Measurements from ENCODE around the gene MED8. TPM values are rescaled to one million over a fixed set of nuclear protein-coding genes. Genes with fewer than 3 reads are reported as not detected.

MED8 gene
- total and polyA plus RNA-seq, 2 experiments from 2014 or later = 16.6 to 25.7 TPM

DNA sequence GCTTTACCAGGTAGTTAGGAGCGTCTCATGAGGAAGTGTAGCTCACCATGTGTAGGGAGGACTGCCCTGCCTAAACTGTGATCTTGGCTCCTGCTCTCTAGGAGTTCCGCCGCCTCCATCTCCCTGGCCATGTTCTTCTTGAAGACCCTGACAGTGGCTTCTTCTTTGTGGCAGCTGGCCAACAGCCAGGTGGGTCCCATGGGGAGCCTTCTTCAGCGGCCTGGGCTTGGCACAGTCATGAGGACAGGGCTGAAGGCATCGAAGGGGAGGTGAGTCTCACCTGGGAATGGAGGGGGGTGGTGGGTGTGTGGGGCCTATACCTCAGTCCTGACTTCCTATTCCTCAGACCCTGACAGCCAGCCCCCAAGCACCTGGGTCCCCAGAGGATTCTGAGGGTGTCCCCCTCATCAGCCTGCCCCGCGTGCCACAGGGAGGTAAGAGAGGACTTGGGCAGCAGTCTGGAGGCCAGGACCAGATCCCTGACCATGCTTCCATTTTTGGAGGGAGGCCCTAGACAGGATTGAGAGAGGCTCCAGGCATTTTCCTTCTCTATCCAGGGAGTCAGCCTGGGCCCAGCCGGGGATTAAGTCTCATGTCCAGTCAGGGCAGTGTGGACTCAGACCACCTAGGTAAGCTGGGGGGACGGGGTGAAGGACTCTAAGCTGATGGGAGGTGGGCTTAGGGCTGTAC, 42.7 kb upstream of the MED8 start:
- Mint-ChIP-seq H3K27me3 (ENCODE audit: insufficient read depth, low read depth, poor library complexity) (peaks cover 4% of the 10 kb centered on the region), H3K4me3 (no peak overlapping the region), H3K9me3 (no peaks in the 10 kb centered on the region), H3K4me1 (peaks cover 6% of the 10 kb centered on the region), H3K36me3 (ENCODE audit: low read depth) (peaks cover 35% of the 10 kb centered on the region), H3K27ac (no peak overlapping the region)
- H3K36me3 ChIP-seq (ENCODE audit: insufficient read depth) = no peaks in the 10 kb centered on the region
- no peaks in the 10 kb centered on the region for H3F3A ChIP-seq (replicated peaks; ENCODE audit: low read depth)
- DNase-seq (ENCODE audit: low spot score) (no peak), ATAC-seq (no peak)
- H3K27me3 ChIP-seq (ENCODE audit: insufficient read depth) = no peaks in the 10 kb centered on the region
- H3K4me2 ChIP-seq = no peak overlapping the region
- TF ChIP-seq POLR2AphosphoS5 (IDR thresholded peaks at IDR 0.05; ENCODE audit: low read depth) = no peak
- TF ChIP-seq ZNF114 (CRISPR knock-in tag; IDR thresholded peaks at IDR 0.05) = no peak
- TF ChIP-seq, protein P1, sequence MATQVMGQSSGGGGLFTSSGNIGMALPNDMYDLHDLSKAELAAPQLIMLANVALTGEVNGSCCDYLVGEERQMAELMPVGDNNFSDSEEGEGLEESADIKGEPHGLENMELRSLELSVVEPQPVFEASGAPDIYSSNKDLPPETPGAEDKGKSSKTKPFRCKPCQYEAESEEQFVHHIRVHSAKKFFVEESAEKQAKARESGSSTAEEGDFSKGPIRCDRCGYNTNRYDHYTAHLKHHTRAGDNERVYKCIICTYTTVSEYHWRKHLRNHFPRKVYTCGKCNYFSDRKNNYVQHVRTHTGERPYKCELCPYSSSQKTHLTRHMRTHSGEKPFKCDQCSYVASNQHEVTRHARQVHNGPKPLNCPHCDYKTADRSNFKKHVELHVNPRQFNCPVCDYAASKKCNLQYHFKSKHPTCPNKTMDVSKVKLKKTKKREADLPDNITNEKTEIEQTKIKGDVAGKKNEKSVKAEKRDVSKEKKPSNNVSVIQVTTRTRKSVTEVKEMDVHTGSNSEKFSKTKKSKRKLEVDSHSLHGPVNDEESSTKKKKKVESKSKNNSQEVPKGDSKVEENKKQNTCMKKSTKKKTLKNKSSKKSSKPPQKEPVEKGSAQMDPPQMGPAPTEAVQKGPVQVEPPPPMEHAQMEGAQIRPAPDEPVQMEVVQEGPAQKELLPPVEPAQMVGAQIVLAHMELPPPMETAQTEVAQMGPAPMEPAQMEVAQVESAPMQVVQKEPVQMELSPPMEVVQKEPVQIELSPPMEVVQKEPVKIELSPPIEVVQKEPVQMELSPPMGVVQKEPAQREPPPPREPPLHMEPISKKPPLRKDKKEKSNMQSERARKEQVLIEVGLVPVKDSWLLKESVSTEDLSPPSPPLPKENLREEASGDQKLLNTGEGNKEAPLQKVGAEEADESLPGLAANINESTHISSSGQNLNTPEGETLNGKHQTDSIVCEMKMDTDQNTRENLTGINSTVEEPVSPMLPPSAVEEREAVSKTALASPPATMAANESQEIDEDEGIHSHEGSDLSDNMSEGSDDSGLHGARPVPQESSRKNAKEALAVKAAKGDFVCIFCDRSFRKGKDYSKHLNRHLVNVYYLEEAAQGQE (IDR thresholded peaks at IDR 0.05; ENCODE audit: unreplicated experiment) = no peak
- TF ChIP-seq EZH2phosphoT487 (IDR thresholded peaks at IDR 0.05; ENCODE audit: unreplicated experiment) = no peak
- no peak for TF ChIP-seq CREB1 (CRISPR knock-in tag; IDR thresholded peaks at IDR 0.05; ENCODE audit: low read depth)
- TF ChIP-seq, protein P2, sequence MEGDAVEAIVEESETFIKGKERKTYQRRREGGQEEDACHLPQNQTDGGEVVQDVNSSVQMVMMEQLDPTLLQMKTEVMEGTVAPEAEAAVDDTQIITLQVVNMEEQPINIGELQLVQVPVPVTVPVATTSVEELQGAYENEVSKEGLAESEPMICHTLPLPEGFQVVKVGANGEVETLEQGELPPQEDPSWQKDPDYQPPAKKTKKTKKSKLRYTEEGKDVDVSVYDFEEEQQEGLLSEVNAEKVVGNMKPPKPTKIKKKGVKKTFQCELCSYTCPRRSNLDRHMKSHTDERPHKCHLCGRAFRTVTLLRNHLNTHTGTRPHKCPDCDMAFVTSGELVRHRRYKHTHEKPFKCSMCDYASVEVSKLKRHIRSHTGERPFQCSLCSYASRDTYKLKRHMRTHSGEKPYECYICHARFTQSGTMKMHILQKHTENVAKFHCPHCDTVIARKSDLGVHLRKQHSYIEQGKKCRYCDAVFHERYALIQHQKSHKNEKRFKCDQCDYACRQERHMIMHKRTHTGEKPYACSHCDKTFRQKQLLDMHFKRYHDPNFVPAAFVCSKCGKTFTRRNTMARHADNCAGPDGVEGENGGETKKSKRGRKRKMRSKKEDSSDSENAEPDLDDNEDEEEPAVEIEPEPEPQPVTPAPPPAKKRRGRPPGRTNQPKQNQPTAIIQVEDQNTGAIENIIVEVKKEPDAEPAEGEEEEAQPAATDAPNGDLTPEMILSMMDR (conservative IDR thresholded peaks at IDR 0.05; ENCODE audit: low read depth in 2 of 2) = no peak
- TF ChIP-seq, protein P3, sequence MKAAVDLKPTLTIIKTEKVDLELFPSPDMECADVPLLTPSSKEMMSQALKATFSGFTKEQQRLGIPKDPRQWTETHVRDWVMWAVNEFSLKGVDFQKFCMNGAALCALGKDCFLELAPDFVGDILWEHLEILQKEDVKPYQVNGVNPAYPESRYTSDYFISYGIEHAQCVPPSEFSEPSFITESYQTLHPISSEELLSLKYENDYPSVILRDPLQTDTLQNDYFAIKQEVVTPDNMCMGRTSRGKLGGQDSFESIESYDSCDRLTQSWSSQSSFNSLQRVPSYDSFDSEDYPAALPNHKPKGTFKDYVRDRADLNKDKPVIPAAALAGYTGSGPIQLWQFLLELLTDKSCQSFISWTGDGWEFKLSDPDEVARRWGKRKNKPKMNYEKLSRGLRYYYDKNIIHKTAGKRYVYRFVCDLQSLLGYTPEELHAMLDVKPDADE (IDR thresholded peaks at IDR 0.05) = no peak
- TF ChIP-seq JUNB (IDR thresholded peaks at IDR 0.05; ENCODE audit: unreplicated experiment) = no peak
- H3K9me2 ChIP-seq (ENCODE audit: insufficient read depth) = no peaks in the 10 kb centered on the region
- no peak overlapping the region for H3K4me3 ChIP-seq
- H3K27ac ChIP-seq (ENCODE audit: low read depth) = no peak overlapping the region
- H2AFZ ChIP-seq = no peak overlapping the region
- H4K20me1 ChIP-seq (replicated peaks; ENCODE audit: insufficient read depth) = no peaks in the 10 kb centered on the region
- no peaks in the 10 kb centered on the region for H3K79me2 ChIP-seq (replicated peaks; ENCODE audit: insufficient read depth)
- no peaks in the 10 kb centered on the region for H3K4me1 ChIP-seq (ENCODE audit: insufficient read depth)

DNA sequence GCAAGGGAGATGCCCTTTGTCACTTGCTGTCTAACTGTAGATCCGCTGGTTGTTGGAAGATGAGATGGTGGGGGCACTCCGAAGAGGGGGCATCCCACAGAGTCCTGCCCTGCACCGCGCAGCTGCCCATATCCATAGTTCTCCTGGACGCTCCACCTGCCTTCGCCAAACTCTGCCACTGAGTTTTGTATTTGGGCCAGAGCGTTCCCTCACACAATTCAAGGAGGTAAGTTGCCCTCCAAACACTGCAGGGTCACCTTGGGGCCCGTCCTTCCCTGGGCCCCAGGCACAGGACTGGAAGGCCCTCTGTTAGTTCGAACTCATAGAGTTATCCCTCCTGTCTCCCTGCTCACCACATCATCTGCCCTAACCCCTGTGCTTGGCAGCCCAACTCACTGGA, 42.1 kb upstream of the MED8 start:
- Histone ChIP-seq H2AFZ (no peak overlapping the region), H3K36me3 (ENCODE audit: insufficient read depth) (no peaks in the 10 kb centered on the region), H3K4me2 (no peak overlapping the region), H3K9me2 (ENCODE audit: insufficient read depth) (no peaks in the 10 kb centered on the region), H3F3A (replicated peaks; ENCODE audit: low read depth) (no peaks in the 10 kb centered on the region), H3K27ac (ENCODE audit: low read depth) (no peak overlapping the region), H4K20me1 (replicated peaks; ENCODE audit: insufficient read depth) (no peaks in the 10 kb centered on the region), H3K27me3 (ENCODE audit: insufficient read depth) (no peaks in the 10 kb centered on the region), H3K79me2 (replicated peaks; ENCODE audit: insufficient read depth) (no peaks in the 10 kb centered on the region), H3K4me1 (ENCODE audit: insufficient read depth) (no peaks in the 10 kb centered on the region), H3K4me3 (no peak overlapping the region)
- DNase-seq (ENCODE audit: low spot score) = no peak
- TF ChIP-seq CREB1 (CRISPR knock-in tag; IDR thresholded peaks at IDR 0.05; ENCODE audit: low read depth) (no peak), JUNB (IDR thresholded peaks at IDR 0.05; ENCODE audit: unreplicated experiment) (no peak), EZH2 (IDR thresholded peaks at IDR 0.05; ENCODE audit: low read depth, unreplicated experiment) (no peak)
- Mint-ChIP-seq H3K27me3 (ENCODE audit: insufficient read depth, low read depth, poor library complexity) (peaks cover 2% of the 10 kb centered on the region), H3K9me3 (no peaks in the 10 kb centered on the region), H3K4me3 (no peak overlapping the region), H3K4me1 (peaks cover 4% of the 10 kb centered on the region), H3K27ac (no peak overlapping the region), H3K36me3 (ENCODE audit: low read depth) (peaks cover 41% of the 10 kb centered on the region)
- no peak for ATAC-seq

Measured in GM23338 (cell line).